OCI-LY1 (cell line): ENCODE results near the gene PDE4D.

ENCODE experiments used
- H2AFZ ChIP-seq: fragments of 200-600 bp; sonication (generic), shearing (Covaris generic); 2 replicates; pipeline ENCODE4 v1.6.0; 2014; ENCODE audit warnings: antibody characterized with exemption, mild to moderate bottlenecking, low read length
- H3F3A ChIP-seq: fragments of 200-600 bp; sonication (generic), shearing (Covaris generic); 2 replicates; pipeline ENCODE4 v1.6.0; 2014; ENCODE audit warnings: mild to moderate bottlenecking, antibody characterized with exemption, low read length, moderate library complexity; ENCODE audit not compliant: insufficient read depth
- H3K27ac ChIP-seq: fragments of 200-600 bp; sonication (generic); 2 replicates; pipeline ENCODE4 v1.5.1; 2014; ENCODE audit warnings: low read length, mixed run types, mild to moderate bottlenecking, low read depth; ENCODE audit not compliant: poor library complexity, severe bottlenecking
- H3K27me3 ChIP-seq: fragments of 200-600 bp; sonication (generic); 2 replicates; pipeline ENCODE4 v1.6.0; 2014; ENCODE audit warnings: antibody characterized with exemption, mild to moderate bottlenecking, low read length, moderate library complexity; ENCODE audit not compliant: insufficient read depth
- H3K36me3 ChIP-seq: fragments of 200-600 bp; sonication (generic); 2 replicates; pipeline ENCODE4 v1.6.1; 2014; ENCODE audit warnings: mild to moderate bottlenecking, antibody characterized with exemption, low read length, moderate library complexity, mixed read lengths; ENCODE audit not compliant: insufficient read depth
- H3K4me1 ChIP-seq: fragments of 200-600 bp; sonication (generic); 2 replicates; pipeline ENCODE4 v1.5.1; 2014; ENCODE audit warnings: mild to moderate bottlenecking, low read length, moderate library complexity; ENCODE audit not compliant: insufficient read depth, severe bottlenecking
- H3K4me2 ChIP-seq: fragments of 200-600 bp; sonication (generic), shearing (Covaris generic); 2 replicates; pipeline ENCODE4 v1.6.1; 2014; ENCODE audit warnings: low read length
- H3K4me3 ChIP-seq: fragments of 200-600 bp; sonication (generic); 2 replicates; pipeline ENCODE4 v1.5.1; 2014; ENCODE audit warnings: low read length, low read depth, mild to moderate bottlenecking, mixed read lengths; ENCODE audit not compliant: poor library complexity, severe bottlenecking
- H3K79me2 ChIP-seq: fragments of 200-600 bp; shearing (Covaris generic); 2 replicates; pipeline ENCODE4 v1.6.1; 2016; ENCODE audit warnings: mixed run types, low read length, mixed read lengths; ENCODE audit not compliant: insufficient read depth
- H3K9ac ChIP-seq: fragments of 200-600 bp; sonication (generic), shearing (Covaris generic); 2 replicates; pipeline ENCODE4 v1.6.1; 2014; ENCODE audit warnings: mild to moderate bottlenecking, low read length, mixed read lengths
- H3K9me2 ChIP-seq: fragments of 200-600 bp; sonication (generic), shearing (Covaris generic); 2 replicates; pipeline ENCODE4 v1.6.1; 2014; ENCODE audit warnings: low read depth, mild to moderate bottlenecking, low read length, mixed read lengths
- H3K9me3 ChIP-seq: fragments of 200-600 bp; shearing (Covaris generic); 2 replicates; pipeline ENCODE4 v1.6.1; 2014; ENCODE audit warnings: low read length, mixed read lengths
- H4K20me1 ChIP-seq: fragments of 200-600 bp; sonication (generic), shearing (Covaris generic); 2 replicates; pipeline ENCODE4 v1.6.0; 2016; ENCODE audit warnings: mild to moderate bottlenecking, low read length; ENCODE audit not compliant: insufficient read depth
- EZH2 ChIP-seq: fragments of 200-600 bp; sonication (generic), shearing (Covaris generic); IDR thresholded peaks from 2 replicates; pipeline ENCODE4 v1.8.0; 2017; ENCODE audit warnings: borderline replicate concordance, mixed run types, mild to moderate bottlenecking, antibody characterized with exemption, low read length, moderate library complexity, mixed read lengths
- TF ChIP-seq, protein P1 (sequence below): fragments of 200-600 bp; sonication (generic), shearing (Covaris generic); IDR thresholded peaks from 2 replicates; pipeline ENCODE4 v1.5.1; 2017; ENCODE audit warnings: mild to moderate bottlenecking, antibody characterized with exemption, low read length, moderate library complexity, mixed read lengths

Gene PDE4D

DNA sequence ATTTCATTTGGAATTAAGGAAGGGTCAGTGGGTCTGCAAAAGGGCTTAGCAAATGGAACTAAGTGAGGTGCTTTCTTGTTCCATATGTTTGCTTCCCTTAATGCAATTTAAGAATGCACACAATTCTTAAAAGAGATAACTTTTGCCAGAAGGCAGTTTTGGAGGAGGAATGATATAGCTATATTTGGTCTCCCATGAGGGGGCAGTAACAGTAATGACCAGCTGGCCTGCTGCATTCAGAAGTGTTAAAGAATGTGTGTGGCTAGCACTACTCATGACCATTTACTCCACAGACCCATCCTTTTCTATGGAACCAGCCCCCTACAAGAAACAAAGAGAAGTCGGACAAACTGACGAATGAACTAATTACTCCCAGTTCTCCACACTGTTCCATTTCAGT lies 671.8 kb downstream of the PDE4D start:
- H3K27me3 ChIP-seq: no peaks in the 10 kb centered on the region
- H3F3A ChIP-seq: no peaks in the 10 kb centered on the region
- H2AFZ ChIP-seq: no peak overlapping the region
- H3K4me1 ChIP-seq: no peaks in the 10 kb centered on the region
- no peak overlapping the region for H3K27ac ChIP-seq
- no peaks in the 10 kb centered on the region for H3K36me3 ChIP-seq
- no peak for TF ChIP-seq EZH2
- TF ChIP-seq, protein P1, sequence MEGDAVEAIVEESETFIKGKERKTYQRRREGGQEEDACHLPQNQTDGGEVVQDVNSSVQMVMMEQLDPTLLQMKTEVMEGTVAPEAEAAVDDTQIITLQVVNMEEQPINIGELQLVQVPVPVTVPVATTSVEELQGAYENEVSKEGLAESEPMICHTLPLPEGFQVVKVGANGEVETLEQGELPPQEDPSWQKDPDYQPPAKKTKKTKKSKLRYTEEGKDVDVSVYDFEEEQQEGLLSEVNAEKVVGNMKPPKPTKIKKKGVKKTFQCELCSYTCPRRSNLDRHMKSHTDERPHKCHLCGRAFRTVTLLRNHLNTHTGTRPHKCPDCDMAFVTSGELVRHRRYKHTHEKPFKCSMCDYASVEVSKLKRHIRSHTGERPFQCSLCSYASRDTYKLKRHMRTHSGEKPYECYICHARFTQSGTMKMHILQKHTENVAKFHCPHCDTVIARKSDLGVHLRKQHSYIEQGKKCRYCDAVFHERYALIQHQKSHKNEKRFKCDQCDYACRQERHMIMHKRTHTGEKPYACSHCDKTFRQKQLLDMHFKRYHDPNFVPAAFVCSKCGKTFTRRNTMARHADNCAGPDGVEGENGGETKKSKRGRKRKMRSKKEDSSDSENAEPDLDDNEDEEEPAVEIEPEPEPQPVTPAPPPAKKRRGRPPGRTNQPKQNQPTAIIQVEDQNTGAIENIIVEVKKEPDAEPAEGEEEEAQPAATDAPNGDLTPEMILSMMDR: no peak
- H3K4me2 ChIP-seq: no peak overlapping the region
- no peaks in the 10 kb centered on the region for H4K20me1 ChIP-seq
- H3K79me2 ChIP-seq: no peaks in the 10 kb centered on the region
- no peaks in the 10 kb centered on the region for H3K9me2 ChIP-seq
- no peaks in the 10 kb centered on the region for H3K9me3 ChIP-seq
- no peak overlapping the region for H3K4me3 ChIP-seq
- H3K9ac ChIP-seq: no peak overlapping the region

DNA sequence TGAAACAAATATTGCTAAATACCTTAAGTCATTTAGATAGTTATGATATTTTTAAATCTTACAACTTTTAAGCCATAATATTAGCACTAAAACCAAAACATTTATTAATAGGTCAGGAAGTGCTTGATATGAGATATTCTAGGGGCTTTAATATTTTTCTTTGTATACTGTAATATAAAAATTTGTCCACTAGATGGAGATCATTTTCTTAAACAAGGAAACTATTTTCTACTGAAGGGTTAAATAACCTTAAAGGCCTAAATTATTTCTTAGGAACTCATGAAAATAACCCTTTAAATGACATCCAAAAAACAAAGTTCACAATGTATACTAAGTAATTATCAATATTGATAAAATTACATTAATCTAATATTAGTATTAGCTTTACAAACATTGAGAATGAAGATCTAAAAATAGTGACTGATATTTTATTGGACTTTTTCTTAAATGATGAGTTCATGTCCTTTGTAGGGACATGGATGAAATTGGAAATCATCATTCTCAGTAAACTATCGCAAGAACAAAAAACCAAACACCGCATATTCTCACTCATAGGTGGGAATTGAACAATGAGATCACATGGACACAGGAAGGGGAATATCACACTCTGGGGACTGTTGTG lies 675.0 kb downstream of the PDE4D start:
- no peaks in the 10 kb centered on the region for H4K20me1 ChIP-seq
- no peaks in the 10 kb centered on the region for H3K79me2 ChIP-seq
- H3K4me2 ChIP-seq: no peak overlapping the region
- H2AFZ ChIP-seq: no peak overlapping the region
- no peak overlapping the region for H3K4me3 ChIP-seq
- no peaks in the 10 kb centered on the region for H3F3A ChIP-seq
- no peak overlapping the region for H3K9ac ChIP-seq
- no peaks in the 10 kb centered on the region for H3K36me3 ChIP-seq
- H3K9me2 ChIP-seq: no peaks in the 10 kb centered on the region
- TF ChIP-seq, protein P1: peak; percentile 28; the same call in 1 of the 2 replicates
- no peak for TF ChIP-seq EZH2
- H3K9me3 ChIP-seq: no peaks in the 10 kb centered on the region
- H3K4me1 ChIP-seq: no peaks in the 10 kb centered on the region
- no peak overlapping the region for H3K27ac ChIP-seq
- H3K27me3 ChIP-seq: no peaks in the 10 kb centered on the region

DNA sequence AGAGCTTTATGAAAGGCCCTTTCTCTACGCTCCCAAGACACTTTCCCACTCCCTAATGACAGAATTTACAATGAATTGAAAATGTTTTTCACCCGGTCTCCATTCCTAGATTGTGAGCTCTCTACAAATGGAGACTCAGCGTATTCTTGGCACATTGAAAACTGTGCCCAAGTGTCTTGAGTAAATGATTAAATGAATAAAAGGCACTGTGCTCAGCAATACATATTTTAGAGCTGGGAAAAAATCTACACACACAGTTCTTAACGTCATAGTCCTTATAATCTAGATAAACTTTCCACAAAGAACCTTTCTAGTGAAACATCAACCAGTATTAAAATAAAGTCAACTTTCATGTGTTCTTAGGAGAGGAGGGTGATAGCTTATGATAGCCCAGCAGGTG lies 676.7 kb downstream of the PDE4D start:
- Histone ChIP-seq H3K4me3 (no peak overlapping the region), H3K9me3 (no peaks in the 10 kb centered on the region), H3K36me3 (no peaks in the 10 kb centered on the region), H3K79me2 (no peaks in the 10 kb centered on the region), H3F3A (no peaks in the 10 kb centered on the region), H2AFZ (no peak overlapping the region), H3K9me2 (no peaks in the 10 kb centered on the region), H3K9ac (no peak overlapping the region), H4K20me1 (no peaks in the 10 kb centered on the region), H3K27ac (no peak overlapping the region), H3K4me2 (no peak overlapping the region), H3K27me3 (no peaks in the 10 kb centered on the region), H3K4me1 (no peaks in the 10 kb centered on the region)
- TF ChIP-seq, protein P1: no peak
- no peak for TF ChIP-seq EZH2
